Mesenchymal stem cell (in vitro differentiated cells and primary cell): Measurements from ENCODE around the gene RAD1.
A peak's percentile ranks its signal among the peaks of the same experiment; 100 is the strongest.

Experiments
- DNase-seq: peaks from one replicate; pipeline ENCODE4 v3.0.0-alpha.2; 2013
- H2AFZ ChIP-seq: one replicate; pipeline ENCODE4 v1.6.1; 2013; ENCODE audit warnings: low read depth, mild to moderate bottlenecking, control low read depth, inconsistent platforms, low read length, moderate library complexity
- H2AK5ac ChIP-seq: 2 replicates; pipeline ENCODE4 v1.6.1; 2013; ENCODE audit warnings: low read length, moderate library complexity, mild to moderate bottlenecking, inconsistent platforms; ENCODE audit not compliant: severe bottlenecking
- H2BK120ac ChIP-seq: one replicate; pipeline ENCODE4 v1.6.1; 2013; ENCODE audit warnings: low read depth, mild to moderate bottlenecking, inconsistent platforms, low read length, moderate library complexity
- H2BK12ac ChIP-seq, 2 experiments: one replicate each; pipeline ENCODE4 v1.6.1; 2013; ENCODE audit warnings: inconsistent platforms in 2 of 2, low read length in 2 of 2, mild to moderate bottlenecking in 2 of 2, moderate library complexity in 2 of 2, control low read depth in 1 of 2
- H2BK15ac ChIP-seq: one replicate; pipeline ENCODE4 v1.6.1; 2013; ENCODE audit warnings: mild to moderate bottlenecking, low read depth, inconsistent platforms; ENCODE audit not compliant: poor library complexity, severe bottlenecking
- H2BK5ac ChIP-seq: 2 replicates; pipeline ENCODE4 v1.6.1; 2013; ENCODE audit warnings: low read depth, mild to moderate bottlenecking, low read length, control low read depth, inconsistent platforms; ENCODE audit not compliant: poor library complexity, severe bottlenecking
- H3K14ac ChIP-seq, 2 experiments: one replicate each; pipeline ENCODE4 v1.6.1; 2013; ENCODE audit warnings: inconsistent platforms in 2 of 2, low read length in 2 of 2, control low read depth in 1 of 2, mild to moderate bottlenecking in 1 of 2, moderate library complexity in 1 of 2
- H3K18ac ChIP-seq, 2 experiments: one replicate each; pipeline ENCODE4 v1.6.1; 2013; ENCODE audit warnings: inconsistent platforms in 2 of 2, low read length in 2 of 2, control low read depth in 1 of 2, low read depth in 1 of 2, mild to moderate bottlenecking in 1 of 2
- H3K23ac ChIP-seq, 2 experiments: one replicate each; pipeline ENCODE4 v1.6.1; 2013; ENCODE audit warnings: inconsistent platforms in 2 of 2, low read length in 2 of 2, mild to moderate bottlenecking in 2 of 2, moderate library complexity in 2 of 2, control low read depth in 1 of 2
- H3K27ac ChIP-seq: 2 replicates; pipeline ENCODE4 v1.5.1; 2013; ENCODE audit warnings: mild to moderate bottlenecking, moderate library complexity, low read length, control low read depth, inconsistent platforms; ENCODE audit not compliant: poor library complexity, severe bottlenecking
- H3K27me3 ChIP-seq, 2 experiments: 2 replicates each; pipeline versions ENCODE4 v1.6.1 to v1.7.0; 2013; ENCODE audit warnings: low read length in 2 of 2, mild to moderate bottlenecking in 2 of 2, moderate library complexity in 2 of 2, control low read depth in 1 of 2, inconsistent platforms in 1 of 2; ENCODE audit not compliant: control insufficient read depth in 1 of 2, insufficient read depth in 1 of 2
- H3K36me3 ChIP-seq, 2 experiments: 2 replicates each; pipeline versions ENCODE4 v1.6.1 to v1.7.0; 2013; ENCODE audit warnings: low read length in 2 of 2, control low read depth in 1 of 2, inconsistent platforms in 1 of 2, low read depth in 1 of 2, mild to moderate bottlenecking in 1 of 2; ENCODE audit not compliant: insufficient read depth in 2 of 2, control insufficient read depth in 1 of 2
- H3K4ac ChIP-seq, 2 experiments: one replicate each; pipeline ENCODE4 v1.6.1; 2013; ENCODE audit warnings: inconsistent platforms in 2 of 2, low read length in 2 of 2, mild to moderate bottlenecking in 2 of 2, moderate library complexity in 2 of 2, control low read depth in 1 of 2, low read depth in 1 of 2
- H3K4me1 ChIP-seq: 2 replicates; pipeline ENCODE4 v1.6.1; 2013; ENCODE audit warnings: low read depth, low read length, control low read depth; ENCODE audit not compliant: control insufficient read depth, insufficient read depth
- H3K4me2 ChIP-seq: 2 replicates; pipeline ENCODE4 v1.6.1; 2013; ENCODE audit warnings: low read length, mild to moderate bottlenecking, inconsistent platforms; ENCODE audit not compliant: poor library complexity, severe bottlenecking
- H3K4me3 ChIP-seq, 2 experiments: 2 replicates each; pipeline versions ENCODE4 v1.5.1 to v1.7.0; 2013; ENCODE audit warnings: low read length in 2 of 2, mild to moderate bottlenecking in 2 of 2, control low read depth in 1 of 2, low read depth in 1 of 2; ENCODE audit not compliant: insufficient read depth in 1 of 2
- H3K79me1 ChIP-seq: replicated peaks from 2 replicates; pipeline ENCODE4 v1.6.1; 2013; ENCODE audit warnings: mild to moderate bottlenecking, control low read depth, low read length, inconsistent platforms; ENCODE audit not compliant: poor library complexity, severe bottlenecking
- H3K9ac ChIP-seq: 2 replicates; pipeline ENCODE4 v1.7.0; 2013; ENCODE audit warnings: mild to moderate bottlenecking, low read length, moderate library complexity
- H3K9me3 ChIP-seq: 2 replicates; pipeline ENCODE4 v1.7.0; 2013; ENCODE audit warnings: mild to moderate bottlenecking, low read length; ENCODE audit not compliant: control insufficient read depth
- H4K8ac ChIP-seq: one replicate; pipeline ENCODE4 v1.6.1; 2013; ENCODE audit warnings: inconsistent platforms, mild to moderate bottlenecking, low read length, moderate library complexity
- H4K91ac ChIP-seq: one replicate; pipeline ENCODE4 v1.6.1; 2013; ENCODE audit warnings: mild to moderate bottlenecking, low read length, inconsistent platforms
- WGBS: methylation state at CpG from one replicate; pipeline ENCODE4 v1.1.7; 2013; ENCODE audit warnings: mixed read lengths; 5-methylcytosine and 5-hydroxymethylcytosine counted together

RAD1 gene

DNA sequence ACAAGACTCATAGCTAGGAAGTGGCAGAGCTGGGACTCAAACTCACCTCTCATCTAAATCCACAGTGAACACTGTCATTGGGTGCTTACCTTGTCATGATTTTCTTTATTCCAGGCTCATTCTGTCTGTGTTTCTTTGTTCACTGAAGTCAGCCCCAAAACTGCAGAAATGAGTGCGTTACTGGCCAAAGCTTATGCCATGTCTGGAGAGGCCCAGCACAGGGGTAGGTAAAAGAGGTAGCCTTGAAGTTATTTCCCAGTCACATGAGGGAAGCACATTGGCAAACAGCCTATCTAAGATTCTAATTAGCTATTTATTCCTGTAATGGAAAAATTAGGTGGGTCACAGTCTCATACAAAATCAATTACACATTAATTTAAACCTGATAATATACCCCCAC lies 46.5 kb downstream of the RAD1 start:
- Histone ChIP-seq H4K8ac (no peak overlapping the region), H3K9me3 (no peaks in the 10 kb centered on the region), H2AK5ac (no peak overlapping the region), H2AFZ (no peak overlapping the region), H2BK120ac (no peak overlapping the region), H3K4ac (no peak overlapping the region), H2BK12ac (no peak overlapping the region), H3K79me1 (no peaks in the 10 kb centered on the region), H2BK15ac (no peak overlapping the region), H3K4me3 (no peak overlapping the region), H3K23ac (no peak overlapping the region), H4K91ac (no peak overlapping the region), H3K36me3 (no peaks in the 10 kb centered on the region), H3K27me3 (no peaks in the 10 kb centered on the region), H3K9ac (no peak overlapping the region), H3K14ac (no peak overlapping the region), H3K18ac (no peak overlapping the region), H3K4me2 (no peak overlapping the region), H3K27ac (no peak overlapping the region), H3K4me1 (no peaks in the 10 kb centered on the region), H2BK5ac (no peak overlapping the region)
- 92% methylated on average over 1 of the region's 1 CpG for WGBS
- DNase-seq = no peak

DNA sequence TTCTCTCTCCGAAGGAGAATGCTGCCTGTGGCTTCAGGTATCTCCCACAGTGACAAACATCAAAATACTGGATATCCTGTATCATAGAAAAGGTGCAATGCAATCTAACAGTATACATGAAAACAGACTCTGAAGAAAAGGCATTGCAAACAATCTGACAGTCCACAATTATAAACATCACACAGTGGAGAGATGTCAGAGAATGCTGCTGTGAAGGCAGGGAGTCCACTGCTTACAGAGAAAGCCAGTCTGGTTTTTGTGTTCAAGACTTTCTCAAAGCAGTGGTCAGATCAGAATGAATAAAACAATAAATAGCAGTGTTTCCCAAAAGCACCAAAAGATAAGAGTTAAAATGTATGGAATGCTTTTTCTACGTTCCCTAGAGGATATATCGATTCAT lies 47.6 kb downstream of the RAD1 start:
- Histone ChIP-seq H3K79me1 (no peaks in the 10 kb centered on the region), H3K14ac (no peak overlapping the region), H3K23ac (no peak overlapping the region), H3K4me2 (no peak overlapping the region), H3K27ac (no peak overlapping the region), H4K91ac (no peak overlapping the region), H2BK15ac (no peak overlapping the region), H3K9ac (no peak overlapping the region), H2BK12ac (no peak overlapping the region), H2AFZ (no peak overlapping the region), H3K4me1 (no peaks in the 10 kb centered on the region), H3K36me3 (no peaks in the 10 kb centered on the region), H2BK120ac (no peak overlapping the region), H3K4me3 (no peak overlapping the region), H4K8ac (no peak overlapping the region), H3K27me3 (no peaks in the 10 kb centered on the region), H3K9me3 (no peaks in the 10 kb centered on the region), H3K4ac (no peak overlapping the region), H2BK5ac (no peak overlapping the region), H2AK5ac (no peak overlapping the region), H3K18ac (no peak overlapping the region)
- WGBS = 100% methylated on average over 1 of the region's 3 CpGs
- DNase-seq = no peak

DNA sequence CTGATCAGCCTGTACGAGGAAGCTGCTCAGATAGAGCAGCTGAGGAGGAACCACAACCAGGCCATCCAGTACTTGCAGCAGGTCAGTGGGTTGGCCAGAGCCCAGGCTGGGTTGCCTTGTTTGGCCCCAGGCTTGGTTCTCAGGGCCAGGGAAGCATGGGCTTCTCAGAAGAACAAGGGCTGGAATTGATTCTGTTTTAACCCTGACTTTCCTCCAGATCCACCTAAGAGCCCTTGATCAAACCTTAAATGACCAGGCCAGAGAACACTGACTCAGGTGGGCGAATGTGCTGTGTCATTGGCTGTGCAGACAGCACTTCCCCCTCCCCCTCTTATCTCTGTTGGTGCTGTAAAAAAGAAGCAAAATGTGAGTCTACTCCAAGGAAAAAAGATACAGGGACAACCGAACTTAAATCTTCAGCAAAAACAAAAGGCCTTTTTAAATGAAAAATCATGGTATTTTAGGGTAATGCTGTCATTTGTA lies 48.3 kb downstream of the RAD1 start:
- Histone ChIP-seq H3K9me3 (no peaks in the 10 kb centered on the region), H3K4ac (no peak overlapping the region), H4K8ac (no peak overlapping the region), H3K4me1 (no peaks in the 10 kb centered on the region), H3K23ac (no peak overlapping the region), H3K9ac (no peak overlapping the region), H2AK5ac (no peak overlapping the region), H3K14ac (no peak overlapping the region), H4K91ac (peak overlapping the region; percentile 34), H2AFZ (no peak overlapping the region), H3K4me2 (no peak overlapping the region), H2BK12ac (no peak overlapping the region), H3K18ac (no peak overlapping the region), H2BK120ac (no peak overlapping the region), H3K27me3 (no peaks in the 10 kb centered on the region), H3K79me1 (no peaks in the 10 kb centered on the region), H3K36me3 (no peaks in the 10 kb centered on the region), H2BK5ac (no peak overlapping the region), H2BK15ac (no peak overlapping the region), H3K27ac (no peak overlapping the region), H3K4me3 (no peak overlapping the region)
- 88% methylated on average over 1 of the region's 3 CpGs for WGBS
- no peak for DNase-seq

DNA sequence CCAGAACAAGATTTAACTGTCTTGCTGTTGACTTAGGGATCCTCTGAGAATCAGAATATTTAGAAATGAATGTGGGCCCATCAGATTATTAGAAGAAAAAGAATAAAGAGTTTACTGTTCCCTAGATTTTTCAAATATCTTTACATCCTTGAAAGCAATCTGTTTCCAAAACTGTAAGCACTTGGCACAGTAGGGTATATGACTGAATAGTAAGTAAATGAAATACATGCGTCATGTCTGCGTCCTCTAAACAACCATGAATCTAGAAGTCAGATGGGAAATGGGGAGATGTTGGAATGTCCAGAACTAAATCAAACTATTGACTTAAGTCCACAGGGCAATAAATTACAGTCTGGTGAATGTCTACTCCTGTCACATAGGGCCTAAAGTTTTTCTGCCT lies 50.2 kb downstream of the RAD1 start:
- Histone ChIP-seq H3K4me2 (no peak overlapping the region), H3K9me3 (no peaks in the 10 kb centered on the region), H2BK12ac (no peak overlapping the region), H4K8ac (no peak overlapping the region), H2BK5ac (no peak overlapping the region), H3K27ac (no peak overlapping the region), H3K36me3 (no peaks in the 10 kb centered on the region), H3K4me3 (no peak overlapping the region), H2AK5ac (no peak overlapping the region), H2BK120ac (no peak overlapping the region), H3K23ac (no peak overlapping the region), H3K4ac (no peak overlapping the region), H3K4me1 (no peaks in the 10 kb centered on the region), H3K9ac (no peak overlapping the region), H3K18ac (no peak overlapping the region), H2AFZ (no peak overlapping the region), H3K27me3 (no peaks in the 10 kb centered on the region), H2BK15ac (no peak overlapping the region), H3K79me1 (no peaks in the 10 kb centered on the region), H3K14ac (no peak overlapping the region), H4K91ac (no peak overlapping the region)
- WGBS = 77% methylated on average over 2 of the region's 2 CpGs
- DNase-seq = no peak
